ENCODE measurements around the gene RAP1GAP2. TPM values are rescaled to one million over a fixed set of nuclear protein-coding genes. Genes with fewer than 3 reads are reported as not detected.
A peak's percentile ranks its signal among the peaks of the same experiment; 100 is the strongest.
"Not testable (repeated sequence)": the region's sequence is repeated elsewhere in the genome, so short reads cannot be mapped to it uniquely, and the experiment has no call there.

RAP1GAP2 gene
- total RNA-seq, 1 donor = 2.9 TPM

DNA sequence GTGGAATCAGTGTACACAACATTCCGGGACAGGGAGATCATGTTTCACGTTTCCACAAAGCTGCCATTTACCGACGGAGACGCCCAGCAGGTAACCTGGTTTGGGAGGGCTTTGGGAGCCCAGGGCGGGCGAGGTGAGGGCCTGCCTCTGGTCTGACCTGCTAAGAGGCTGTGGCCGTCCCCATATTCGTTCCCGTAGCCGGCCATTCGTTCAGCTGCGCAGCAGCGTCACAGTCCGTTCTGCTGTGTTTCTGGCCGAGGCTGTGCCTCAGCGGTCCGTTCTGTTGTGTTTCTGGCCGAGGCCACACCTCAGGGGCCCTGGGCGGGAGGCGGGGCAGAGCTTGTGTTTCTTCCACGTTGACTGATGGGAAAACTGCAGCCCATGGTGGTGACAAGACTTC is 199.1 kb downstream of the RAP1GAP2 start:
- Histone ChIP-seq H3K9me3 (ENCODE audit: low read depth, low read length) (no peaks in the 10 kb centered on the region), H3K27ac (ENCODE audit: low read depth, low read length) (no peak overlapping the region), H3K36me3 (ENCODE audit: insufficient read depth, low read length) (peaks cover 11% of the 10 kb centered on the region), H3K4me3 (ENCODE audit: insufficient read depth, low read length) (no peak overlapping the region), H3K27me3 (ENCODE audit: insufficient read depth, low read length) (no peaks in the 10 kb centered on the region), H3K4me1 (ENCODE audit: insufficient read depth, low read length) (peaks cover 20% of the 10 kb centered on the region), H4K20me1 (ENCODE audit: insufficient read depth, low read length) (no peaks in the 10 kb centered on the region), H3K4me2 (ENCODE audit: insufficient read depth, low read length) (no peak overlapping the region), H3K79me2 (ENCODE audit: insufficient read depth, low read length) (no peaks in the 10 kb centered on the region), H2AFZ (ENCODE audit: low read length) (no peak overlapping the region)
- no peak for DNase-seq (ENCODE audit: insufficient read length, low spot score, missing footprints)
- TF ChIP-seq, protein P1, sequence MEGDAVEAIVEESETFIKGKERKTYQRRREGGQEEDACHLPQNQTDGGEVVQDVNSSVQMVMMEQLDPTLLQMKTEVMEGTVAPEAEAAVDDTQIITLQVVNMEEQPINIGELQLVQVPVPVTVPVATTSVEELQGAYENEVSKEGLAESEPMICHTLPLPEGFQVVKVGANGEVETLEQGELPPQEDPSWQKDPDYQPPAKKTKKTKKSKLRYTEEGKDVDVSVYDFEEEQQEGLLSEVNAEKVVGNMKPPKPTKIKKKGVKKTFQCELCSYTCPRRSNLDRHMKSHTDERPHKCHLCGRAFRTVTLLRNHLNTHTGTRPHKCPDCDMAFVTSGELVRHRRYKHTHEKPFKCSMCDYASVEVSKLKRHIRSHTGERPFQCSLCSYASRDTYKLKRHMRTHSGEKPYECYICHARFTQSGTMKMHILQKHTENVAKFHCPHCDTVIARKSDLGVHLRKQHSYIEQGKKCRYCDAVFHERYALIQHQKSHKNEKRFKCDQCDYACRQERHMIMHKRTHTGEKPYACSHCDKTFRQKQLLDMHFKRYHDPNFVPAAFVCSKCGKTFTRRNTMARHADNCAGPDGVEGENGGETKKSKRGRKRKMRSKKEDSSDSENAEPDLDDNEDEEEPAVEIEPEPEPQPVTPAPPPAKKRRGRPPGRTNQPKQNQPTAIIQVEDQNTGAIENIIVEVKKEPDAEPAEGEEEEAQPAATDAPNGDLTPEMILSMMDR (IDR thresholded peaks at IDR 0.05; ENCODE audit: extremely low read depth, low read depth, low read length) = no peak

DNA sequence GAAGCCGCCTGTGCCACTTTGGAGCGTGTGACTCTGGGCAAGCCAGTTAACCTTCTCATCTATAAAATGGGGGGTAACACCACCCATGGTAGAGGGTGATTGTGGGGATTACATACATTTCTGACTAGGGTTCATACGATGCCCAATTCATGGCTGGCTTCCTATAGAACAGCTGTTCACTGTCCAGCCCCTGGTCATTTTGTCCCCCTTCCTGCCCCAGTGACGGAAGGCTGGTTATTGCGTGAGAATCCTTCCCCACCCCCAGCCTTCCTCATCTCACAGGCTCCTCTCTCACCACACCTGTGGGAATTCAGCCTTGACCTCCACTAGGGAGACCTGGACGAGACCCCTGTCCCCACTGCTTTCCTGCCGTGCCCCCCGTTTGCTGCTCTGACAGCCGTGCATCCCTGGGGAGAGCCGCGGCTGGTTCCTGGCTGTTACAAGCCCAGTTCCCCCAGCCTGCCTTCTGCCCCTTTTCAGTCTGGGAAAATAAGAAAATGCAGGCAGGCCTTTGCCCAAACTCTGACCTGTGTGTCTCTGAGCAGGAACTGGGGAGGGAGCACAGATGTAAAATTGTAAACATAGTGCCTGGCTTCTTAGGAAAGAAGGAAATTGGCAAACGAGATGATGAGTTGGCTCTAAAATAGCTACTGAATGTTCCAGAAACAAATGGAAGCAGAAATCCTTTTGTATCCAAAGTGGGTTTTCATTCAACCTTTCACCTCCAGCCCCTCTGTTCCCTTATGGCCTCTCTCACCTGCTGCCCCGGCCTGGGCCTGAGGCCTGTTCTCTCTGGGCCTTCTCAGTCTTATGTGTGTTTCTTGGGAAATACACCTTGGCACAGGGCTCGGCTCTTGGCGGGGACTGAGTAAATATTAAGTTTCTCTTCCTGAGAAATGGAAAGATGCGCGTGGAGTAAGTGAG is 199.9 kb downstream of the RAP1GAP2 start:
- Histone ChIP-seq H3K4me1 (ENCODE audit: insufficient read depth, low read length) (peaks cover 20% of the 10 kb centered on the region), H3K27me3 (ENCODE audit: insufficient read depth, low read length) (no peaks in the 10 kb centered on the region), H3K9me3 (ENCODE audit: low read depth, low read length) (no peaks in the 10 kb centered on the region), H3K4me2 (ENCODE audit: insufficient read depth, low read length) (no peak overlapping the region), H3K79me2 (ENCODE audit: insufficient read depth, low read length) (no peaks in the 10 kb centered on the region), H3K4me3 (ENCODE audit: insufficient read depth, low read length) (no peak overlapping the region), H4K20me1 (ENCODE audit: insufficient read depth, low read length) (no peaks in the 10 kb centered on the region), H3K27ac (ENCODE audit: low read depth, low read length) (peak overlapping the region; percentile 54), H3K36me3 (ENCODE audit: insufficient read depth, low read length) (peaks cover 11% of the 10 kb centered on the region), H2AFZ (ENCODE audit: low read length) (peak overlapping the region; percentile 59)
- no peak for DNase-seq (ENCODE audit: insufficient read length, low spot score, missing footprints)
- TF ChIP-seq, protein P1 (IDR thresholded peaks at IDR 0.05; ENCODE audit: extremely low read depth, low read depth, low read length) = no peak

DNA sequence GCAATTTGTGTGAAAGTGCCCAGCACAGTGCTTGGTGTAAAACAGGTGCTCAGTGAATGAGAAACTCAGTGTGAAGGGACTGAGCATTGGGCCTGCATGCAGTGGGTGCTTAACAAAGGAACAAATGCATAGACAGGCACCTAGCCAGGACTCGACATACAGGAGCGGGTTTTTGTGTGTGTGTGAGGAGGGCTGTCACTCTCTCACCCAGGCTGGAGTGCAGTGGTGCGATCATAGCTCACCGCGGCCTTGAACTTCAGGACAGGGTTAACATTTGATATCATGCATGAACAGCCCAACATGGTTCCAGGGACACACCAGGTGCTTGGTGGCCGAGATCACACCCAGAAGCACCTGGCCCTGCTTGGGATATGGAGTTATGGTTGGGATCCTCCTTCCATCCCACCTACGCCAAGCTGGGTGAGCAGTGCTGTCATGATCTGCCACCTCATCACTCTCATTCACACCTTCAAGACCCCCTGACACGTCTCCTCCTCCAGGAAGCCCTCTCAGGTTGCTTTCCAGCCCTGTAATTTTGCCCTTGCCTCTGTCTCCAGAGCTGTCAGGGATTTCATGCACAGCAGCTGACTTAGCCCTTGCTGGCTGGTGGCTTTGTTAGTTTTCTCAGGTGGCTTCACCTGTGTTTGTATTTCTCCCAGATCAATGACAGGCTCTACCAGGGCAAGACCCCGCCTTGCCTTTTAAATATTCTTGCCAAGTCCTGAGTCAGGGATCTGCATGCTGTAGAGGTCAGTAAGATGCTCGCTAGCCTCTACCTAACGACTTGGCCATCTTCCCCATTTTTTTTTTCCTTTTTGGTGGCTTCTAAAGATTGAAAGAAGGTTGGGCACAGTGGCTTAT is 200.8 kb downstream of the RAP1GAP2 start:
- TF ChIP-seq, protein P1 (IDR thresholded peaks at IDR 0.05; ENCODE audit: extremely low read depth, low read depth, low read length) = no peak
- Histone ChIP-seq H3K4me1 (ENCODE audit: insufficient read depth, low read length) (peaks cover 20% of the 10 kb centered on the region), H3K9me3 (ENCODE audit: low read depth, low read length) (no peaks in the 10 kb centered on the region), H3K36me3 (ENCODE audit: insufficient read depth, low read length) (peaks cover 11% of the 10 kb centered on the region), H4K20me1 (ENCODE audit: insufficient read depth, low read length) (no peaks in the 10 kb centered on the region), H2AFZ (ENCODE audit: low read length) (no peak overlapping the region), H3K4me2 (ENCODE audit: insufficient read depth, low read length) (no peak overlapping the region), H3K4me3 (ENCODE audit: insufficient read depth, low read length) (no peak overlapping the region), H3K27ac (ENCODE audit: low read depth, low read length) (peak overlapping the region; percentile 54), H3K79me2 (ENCODE audit: insufficient read depth, low read length) (no peaks in the 10 kb centered on the region), H3K27me3 (ENCODE audit: insufficient read depth, low read length) (no peaks in the 10 kb centered on the region)
- no peak for DNase-seq (ENCODE audit: insufficient read length, low spot score, missing footprints)

DNA sequence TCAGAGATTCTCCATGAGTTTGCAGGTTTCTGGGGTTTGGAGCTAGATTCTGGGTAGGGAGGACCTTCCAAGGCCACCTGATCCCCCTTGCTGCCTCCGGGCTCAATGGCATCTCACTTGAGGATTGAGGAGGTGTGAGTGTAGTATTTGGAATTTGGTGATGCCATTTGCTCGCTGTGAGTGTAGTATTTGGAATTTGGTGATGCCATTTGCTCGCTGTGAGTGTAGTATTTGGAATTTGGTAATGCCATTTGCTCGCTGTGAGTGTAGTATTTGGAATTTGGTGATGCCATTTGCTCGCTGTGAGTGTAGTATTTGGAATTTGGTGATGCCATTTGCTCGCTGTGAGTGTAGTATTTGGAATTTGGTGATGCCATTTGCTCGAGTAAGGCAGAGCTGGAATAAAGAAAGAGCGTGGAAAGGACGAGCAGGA is 202.2 kb downstream of the RAP1GAP2 start:
- not testable (repeated sequence) for H3K9me3 ChIP-seq (ENCODE audit: low read depth, low read length); H2AFZ ChIP-seq (ENCODE audit: low read length); H4K20me1 ChIP-seq (ENCODE audit: insufficient read depth, low read length); H3K27me3 ChIP-seq (ENCODE audit: insufficient read depth, low read length); H3K79me2 ChIP-seq (ENCODE audit: insufficient read depth, low read length); H3K4me3 ChIP-seq (ENCODE audit: insufficient read depth, low read length)
- peak overlapping the region; percentile 96 for H3K27ac ChIP-seq (ENCODE audit: low read depth, low read length)
- H3K36me3 ChIP-seq (ENCODE audit: insufficient read depth, low read length) = peaks cover 11% of the 10 kb centered on the region
- H3K4me2 ChIP-seq (ENCODE audit: insufficient read depth, low read length) = peak overlapping the region; percentile 54
- peak; percentile 79 for DNase-seq (ENCODE audit: insufficient read length, low spot score, missing footprints)
- H3K4me1 ChIP-seq (ENCODE audit: insufficient read depth, low read length) = peaks cover 21% of the 10 kb centered on the region
